ENCODE data around the gene CORO6.

The CORO6 gene

GRCh38 chr17:29613856-29614255 is 8.9 kb downstream of the CORO6 start:
- DNase-seq (ENCODE audit: low read depth in 1 of 2, low spot score in 1 of 2), result no peak

GRCh38 chr17:29613352-29613837 is 9.3 kb downstream of the CORO6 start:
- DNase-seq (ENCODE audit: low read depth in 1 of 2, low spot score in 1 of 2), result peak; percentile 89 to 94

GRCh38 chr17:29612404-29613280 is 10.1 kb downstream of the CORO6 start:
- DNase-seq (ENCODE audit: low read depth in 1 of 2, low spot score in 1 of 2), result no peak

GRCh38 chr17:29612094-29612403 is 10.7 kb downstream of the CORO6 start:
- DNase-seq (ENCODE audit: low read depth in 1 of 2, low spot score in 1 of 2), result no peak

GRCh38 chr17:29611351-29612093 is 11.2 kb downstream of the CORO6 start:
- no peak for DNase-seq (ENCODE audit: low read depth in 1 of 2, low spot score in 1 of 2)

- no peak for DNase-seq (ENCODE audit: low read depth in 1 of 2, low spot score in 1 of 2)
Measured at GRCh38 chr17:29610395-29610794, 12.3 kb downstream of the CORO6 start.

- DNase-seq (ENCODE audit: low read depth in 1 of 2, low spot score in 1 of 2), result no peak
Measured at GRCh38 chr17:29608986-29609385, 13.7 kb downstream of the CORO6 start.

GRCh38 chr17:29607557-29608195 is 15.0 kb downstream of the CORO6 start:
- no peak for DNase-seq (ENCODE audit: low read depth in 1 of 2, low spot score in 1 of 2)

GRCh38 chr17:29603109-29603674 is 19.5 kb downstream of the CORO6 start:
- DNase-seq (ENCODE audit: low read depth in 1 of 2, low spot score in 1 of 2), result no peak

GRCh38 chr17:29597361-29598172 is 25.1 kb downstream of the CORO6 start:
- no peak for DNase-seq (ENCODE audit: low read depth in 1 of 2, low spot score in 1 of 2)

GRCh38 chr17:29596811-29597210 is 25.9 kb downstream of the CORO6 start:
- no peak for DNase-seq (ENCODE audit: low read depth in 1 of 2, low spot score in 1 of 2)

- DNase-seq (ENCODE audit: low read depth in 1 of 2, low spot score in 1 of 2), result no peak
Measured at GRCh38 chr17:29595943-29596774, 26.6 kb downstream of the CORO6 start.

GRCh38 chr17:29595107-29595942 is 27.4 kb downstream of the CORO6 start:
- DNase-seq (ENCODE audit: low read depth in 1 of 2, low spot score in 1 of 2), result no peak

- DNase-seq (ENCODE audit: low read depth in 1 of 2, low spot score in 1 of 2), result no peak
Measured at GRCh38 chr17:29594519-29595090, 28.1 kb downstream of the CORO6 start.

- DNase-seq (ENCODE audit: low read depth in 1 of 2, low spot score in 1 of 2), result no peak
Measured at GRCh38 chr17:29593591-29594518, 28.9 kb downstream of the CORO6 start.

GRCh38 chr17:29592850-29593551 is 29.7 kb downstream of the CORO6 start, which contains the start of gene ANKRD13B:
Gene ANKRD13B (plus strand): TSS chr17:29593132. CDS start chr17:29593622, 490 bp downstream.
- no peak for DNase-seq (ENCODE audit: low read depth in 1 of 2, low spot score in 1 of 2)
